ENCODE measurements around the gene CMAS. TPM values are rescaled to one million over a fixed set of nuclear protein-coding genes. Genes with fewer than 3 reads are reported as not detected.
A peak's percentile ranks its signal among the peaks of the same experiment; 100 is the strongest.

The CMAS gene
- total and polyA plus RNA-seq, 4 donors: 26.0 to 62.1 (median 38.3) TPM

GRCh38 chr12:22044391-22044790 is 1.6 kb upstream of the CMAS start:
- Histone ChIP-seq H3K27ac (ENCODE audit: low read depth in 1 of 2, low read length in 2 of 2) (no peak overlapping the region), H3K4me1 (ENCODE audit: control insufficient read depth in 4 of 4, insufficient read depth in 4 of 4, low read length in 3 of 4) (peaks cover 2 to 26% (median 19%) of the 10 kb centered on the region in 4 donors), H3K9me3 (ENCODE audit: control insufficient read depth in 4 of 4, low read length in 3 of 4) (no peaks in the 10 kb centered on the region), H3K36me3 (ENCODE audit: control insufficient read depth in 4 of 4, insufficient read depth in 3 of 4, low read depth in 1 of 4, low read length in 3 of 4) (no peaks in the 10 kb centered on the region), H3K9ac (ENCODE audit: low read depth in 1 of 2, low read length in 2 of 2) (no peak overlapping the region), H3K4me3 (ENCODE audit: low read depth in 1 of 3, low read length in 3 of 3) (no peak overlapping the region), H3K27me3 (ENCODE audit: control insufficient read depth in 4 of 4, insufficient read depth in 4 of 4, low read length in 3 of 4) (no peaks in the 10 kb centered on the region)
- TF ChIP-seq ZBTB33 (IDR thresholded peaks at IDR 0.05): no peak
- WGBS: 49% methylated on average over 2 of the region's 2 CpGs
- DNase-seq (ENCODE audit: low spot score): no peak

GRCh38 chr12:22046968-22047390 is 961 bp downstream of the CMAS start:
- Histone ChIP-seq H3K27ac (ENCODE audit: low read depth in 1 of 2, low read length in 2 of 2) (peak overlapping the region; percentile 86 to 95), H3K4me1 (ENCODE audit: control insufficient read depth in 4 of 4, insufficient read depth in 4 of 4, low read length in 3 of 4) (peaks cover 3 to 50% (median 36%) of the 10 kb centered on the region in 4 donors), H3K9me3 (ENCODE audit: control insufficient read depth in 4 of 4, low read length in 3 of 4) (no peaks in the 10 kb centered on the region), H3K4me3 (ENCODE audit: low read depth in 1 of 3, low read length in 3 of 3) (peak overlapping the region; percentile 84 to 93 (median 87)), H3K36me3 (ENCODE audit: control insufficient read depth in 4 of 4, insufficient read depth in 3 of 4, low read depth in 1 of 4, low read length in 3 of 4) (no peaks in the 10 kb centered on the region), H3K27me3 (ENCODE audit: control insufficient read depth in 4 of 4, insufficient read depth in 4 of 4, low read length in 3 of 4) (no peaks in the 10 kb centered on the region), H3K9ac (ENCODE audit: low read depth in 1 of 2, low read length in 2 of 2) (peak overlapping the region in 1 of 2 donors; percentile 72)
- no peak for TF ChIP-seq GABPA (IDR thresholded peaks at IDR 0.05 in 1 of 2, conservative IDR thresholded peaks at IDR 0.05 in 1 of 2)
- WGBS: 17% methylated on average over 6 of the region's 6 CpGs
- DNase-seq (ENCODE audit: low spot score): no peak

GRCh38 chr12:22047494-22047893 is 1.5 kb downstream of the CMAS start:
- no peak overlapping the region for H3K9ac ChIP-seq (ENCODE audit: low read depth in 1 of 2, low read length in 2 of 2)
- 70% methylated on average over 2 of the region's 2 CpGs for WGBS

More at GRCh38 chr12:22047494-22047893, 1.5 kb downstream of the CMAS start:
- Histone ChIP-seq H3K4me3 (ENCODE audit: low read depth in 1 of 3, low read length in 3 of 3) (no peak overlapping the region), H3K27ac (ENCODE audit: low read depth in 1 of 2, low read length in 2 of 2) (peak overlapping the region in 1 of 2 donors; percentile 86), H3K27me3 (ENCODE audit: control insufficient read depth in 4 of 4, insufficient read depth in 4 of 4, low read length in 3 of 4) (no peaks in the 10 kb centered on the region), H3K9me3 (ENCODE audit: control insufficient read depth in 4 of 4, low read length in 3 of 4) (no peaks in the 10 kb centered on the region), H3K4me1 (ENCODE audit: control insufficient read depth in 4 of 4, insufficient read depth in 4 of 4, low read length in 3 of 4) (peaks cover 3 to 53% (median 38%) of the 10 kb centered on the region in 4 donors), H3K36me3 (ENCODE audit: control insufficient read depth in 4 of 4, insufficient read depth in 3 of 4, low read depth in 1 of 4, low read length in 3 of 4) (no peaks in the 10 kb centered on the region)
- TF ChIP-seq TAF1 (conservative IDR thresholded peaks at IDR 0.05) (no peak), HNF4G (IDR thresholded peaks at IDR 0.05) (no peak), MAX (IDR thresholded peaks at IDR 0.05) (no peak), YY1 (IDR thresholded peaks at IDR 0.05) (no peak), NR2F2 (IDR thresholded peaks at IDR 0.05) (no peak), EGR1 (IDR thresholded peaks at IDR 0.05; ENCODE audit: low read depth in 2 of 2) (no peak), HNF4A (conservative IDR thresholded peaks at IDR 0.05) (no peak), FOXA2 (IDR thresholded peaks at IDR 0.05) (no peak), REST (IDR thresholded peaks at IDR 0.05) (no peak), SP1 (IDR thresholded peaks at IDR 0.05) (no peak), CTCF (IDR thresholded peaks at IDR 0.05; ENCODE audit: low read depth, low read length, missing input control) (no peak), RXRA (IDR thresholded peaks at IDR 0.05) (no peak), ATF3 (IDR thresholded peaks at IDR 0.05) (no peak), GABPA (IDR thresholded peaks at IDR 0.05 in 1 of 2, conservative IDR thresholded peaks at IDR 0.05 in 1 of 2) (no peak), JUND (IDR thresholded peaks at IDR 0.05) (no peak)
- no peak for DNase-seq (ENCODE audit: low spot score)

Data from liver (tissue), 9 donors.